Transverse colon (tissue), 4 donors: ENCODE results near the gene TEX19.

Source experiments
- CTCF ChIP-seq, 5 experiments: fragments of 200-600 bp in 3 of 5; fragments of 450-650 bp in 2 of 5; sonication (generic) in 3 of 5; IDR thresholded peaks; 1 replicate in 2 of 5; 2 replicates in 3 of 5; pipeline ENCODE4 v1.5.1; 2016 to 2017; ENCODE audit warnings: antibody characterized with exemption in 5 of 5, inconsistent platforms in 3 of 5, mild to moderate bottlenecking in 2 of 5, moderate library complexity in 1 of 5
- POLR2AphosphoS5 ChIP-seq, 3 donors: sonication (generic); formaldehyde crosslinking; IDR thresholded peaks; one replicate each; pipeline ENCODE4 v1.6.1; 2016; ENCODE audit warnings: antibody characterized with exemption in 3 of 3

GRCh38 chr17:82387705-82388106, 28.7 kb downstream of the TEX19 start:
- TF ChIP-seq CTCF (IDR thresholded peaks at IDR 0.05) (no peak), POLR2AphosphoS5 (IDR thresholded peaks at IDR 0.05) (no peak)
